GM18505 (cell line): ENCODE results near the gene TBC1D22A.
A peak's percentile ranks its signal among the peaks of the same experiment; 100 is the strongest.
"Not testable (repeated sequence)": the region's sequence is repeated elsewhere in the genome, so short reads cannot be mapped to it uniquely, and the experiment has no call there.

Source experiments
- ATAC-seq: cut with Tn5 transposase; IDR thresholded peaks from one replicate; pipeline ENCODE4 v1.9.1; 2021; ENCODE audit not compliant: unreplicated experiment
- POLR2A ChIP-seq: IDR thresholded peaks from 4 replicates; pipeline ENCODE4 v1.6.1; 2011; ENCODE audit warnings: borderline replicate concordance; ENCODE audit not compliant: insufficient read depth, insufficient read length; ENCODE audit errors: extremely low read depth

The TBC1D22A gene

DNA sequence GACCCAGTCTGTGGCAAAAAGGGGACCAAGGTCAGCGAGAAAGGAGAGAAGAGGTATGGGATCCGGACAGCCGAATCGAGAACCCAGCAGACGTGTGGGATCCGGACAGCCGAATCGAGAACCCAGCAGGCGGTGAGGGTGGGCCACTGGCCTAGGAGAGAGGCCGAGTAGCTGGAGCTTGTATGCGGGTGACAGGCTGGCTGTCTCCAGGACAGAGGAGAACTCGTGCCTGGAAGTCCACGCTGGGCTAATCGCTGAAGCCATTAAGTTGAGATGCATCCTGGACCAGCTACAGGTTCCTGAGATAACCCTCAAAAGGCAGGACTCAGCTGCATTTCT, 30.4 kb upstream of the TBC1D22A start:
- TF ChIP-seq POLR2A = no peak
- ATAC-seq = no peak

DNA sequence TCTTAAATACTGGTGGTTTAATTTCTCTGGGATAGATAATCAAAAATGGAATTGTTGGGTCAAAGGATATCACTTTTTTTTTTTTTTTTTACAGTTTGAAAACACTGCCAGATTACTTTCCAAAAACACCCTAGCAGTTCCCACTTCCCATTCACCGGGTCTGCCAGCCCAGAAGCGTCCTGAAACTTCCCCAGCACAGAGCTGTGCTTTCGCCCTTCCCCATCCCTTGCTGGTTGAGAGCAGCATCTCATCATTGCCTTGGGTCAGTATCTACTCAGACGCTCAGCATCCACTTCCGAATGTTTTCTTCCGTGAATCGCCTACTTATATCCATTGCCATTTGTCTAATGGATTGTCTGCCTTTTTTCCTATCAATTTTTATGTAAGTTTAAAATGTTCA, 29.9 kb upstream of the TBC1D22A start:
- ATAC-seq = no peak
- TF ChIP-seq POLR2A = no peak

DNA sequence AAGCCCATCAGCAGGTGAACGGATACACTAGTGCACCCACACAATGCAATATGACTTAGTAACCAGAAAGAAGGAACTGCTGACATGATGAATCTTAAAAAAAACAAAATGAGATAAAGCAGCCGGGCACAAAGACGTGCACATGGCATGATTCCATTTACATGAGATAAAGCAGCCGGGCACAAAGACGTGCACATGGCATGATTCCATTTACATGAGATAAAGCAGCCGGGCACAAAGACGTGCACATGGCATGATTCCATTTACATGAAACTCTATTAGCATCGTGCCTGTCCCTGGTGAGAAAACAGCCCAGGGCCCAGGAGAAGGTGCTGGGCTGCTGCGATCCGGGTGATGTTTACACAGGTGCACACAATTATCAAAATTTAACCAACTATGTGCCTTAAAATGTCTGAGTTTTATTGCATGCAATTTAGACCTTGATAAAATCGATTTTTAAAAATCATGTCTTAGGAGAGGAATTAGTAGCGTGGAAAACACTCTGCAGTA, 28.2 kb upstream of the TBC1D22A start:
- ATAC-seq = not testable (repeated sequence)

DNA sequence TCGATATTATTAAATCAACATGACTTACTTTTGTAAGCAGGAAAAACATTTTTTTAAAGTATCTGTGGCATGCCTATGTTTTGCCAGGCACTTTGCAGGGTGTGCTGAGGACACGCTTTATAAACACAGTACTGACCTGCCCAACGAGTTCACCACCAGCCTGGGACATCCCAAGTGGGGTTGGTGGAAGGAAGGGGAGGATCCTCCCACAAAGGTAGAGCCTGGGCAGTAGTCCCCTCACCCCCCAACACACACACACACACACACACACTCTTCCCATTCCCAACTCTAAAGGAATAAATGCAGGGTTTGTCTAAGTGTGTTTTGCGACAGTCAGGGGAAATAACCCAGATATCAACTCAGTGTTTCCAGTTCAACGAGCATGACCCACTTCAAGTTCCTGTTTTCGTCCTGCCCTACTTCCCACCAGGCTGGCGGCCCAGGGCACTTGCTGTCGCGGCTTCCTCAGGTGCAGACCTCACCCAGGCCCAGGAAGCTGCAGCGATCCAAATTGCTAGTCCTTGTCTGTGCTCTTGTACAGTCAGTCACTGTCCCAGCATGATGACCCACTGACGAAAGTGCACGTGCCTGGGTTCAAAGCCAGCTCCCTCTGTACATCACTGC, 27.5 kb upstream of the TBC1D22A start:
- peak; percentile 55 for TF ChIP-seq POLR2A

DNA sequence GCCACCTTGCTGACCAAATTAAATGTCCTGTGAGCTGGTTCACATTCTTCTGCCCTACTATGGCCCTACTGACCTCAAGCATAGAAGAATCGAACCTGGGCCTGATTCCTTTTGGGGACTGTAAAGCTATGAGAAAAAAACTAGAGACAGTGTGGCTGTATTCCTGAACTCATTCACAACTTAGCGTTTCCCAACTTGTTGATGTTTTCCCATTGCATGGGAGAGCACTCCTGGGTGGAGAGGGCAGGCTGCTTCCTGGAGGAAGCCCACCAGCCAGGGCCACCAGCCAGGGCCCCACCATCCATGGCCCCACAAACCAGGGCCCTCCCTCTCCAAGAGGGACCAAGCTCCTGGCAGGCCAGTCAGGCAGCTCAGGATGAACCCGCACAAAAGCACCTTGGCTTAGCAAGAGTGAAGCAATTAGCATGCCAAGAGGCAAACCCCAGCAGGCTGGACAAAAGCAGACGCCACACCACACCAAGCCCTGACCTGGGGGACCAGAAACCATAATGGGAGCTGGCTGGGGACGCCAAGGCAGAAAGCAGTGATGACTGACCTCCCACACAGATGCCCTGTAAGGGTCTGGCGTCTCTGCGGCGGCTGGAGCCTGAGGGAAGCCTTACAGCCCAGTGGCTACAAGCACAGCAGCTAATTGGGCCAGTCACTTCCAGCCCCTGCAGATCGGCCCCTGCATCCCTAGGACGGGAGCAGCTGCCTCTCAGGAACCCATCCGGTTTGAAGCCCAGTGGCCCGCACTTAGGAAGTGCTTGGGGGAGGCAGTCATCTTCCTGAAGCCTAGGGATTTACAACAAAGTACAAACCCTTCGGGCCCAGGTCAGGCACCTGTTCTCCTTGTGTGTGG, 26.5 kb upstream of the TBC1D22A start:
- TF ChIP-seq POLR2A = no peak
- ATAC-seq = no peak

More for the DNA sequence above, 27.5 kb upstream of the TBC1D22A start:
- no peak for ATAC-seq

DNA sequence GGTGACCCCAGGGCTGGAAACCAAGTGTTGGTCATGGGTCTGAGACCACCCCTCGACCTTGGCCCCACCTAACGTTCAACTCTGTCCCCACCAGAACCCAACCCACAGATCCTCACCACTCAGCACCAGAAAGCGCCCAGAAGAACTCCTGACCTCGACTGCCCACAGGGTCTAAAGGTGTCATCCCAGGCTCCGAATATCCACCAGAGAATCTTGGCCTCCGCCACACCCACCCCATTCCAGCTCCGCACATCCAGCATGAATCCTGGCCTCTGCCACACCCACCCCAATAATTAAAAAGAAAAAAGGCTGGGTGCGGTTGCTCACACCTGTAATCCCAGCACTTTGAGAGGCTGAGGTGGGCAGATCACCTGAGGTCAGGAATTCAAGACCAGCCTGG, 25.7 kb upstream of the TBC1D22A start:
- TF ChIP-seq POLR2A = no peak
- ATAC-seq = no peak

DNA sequence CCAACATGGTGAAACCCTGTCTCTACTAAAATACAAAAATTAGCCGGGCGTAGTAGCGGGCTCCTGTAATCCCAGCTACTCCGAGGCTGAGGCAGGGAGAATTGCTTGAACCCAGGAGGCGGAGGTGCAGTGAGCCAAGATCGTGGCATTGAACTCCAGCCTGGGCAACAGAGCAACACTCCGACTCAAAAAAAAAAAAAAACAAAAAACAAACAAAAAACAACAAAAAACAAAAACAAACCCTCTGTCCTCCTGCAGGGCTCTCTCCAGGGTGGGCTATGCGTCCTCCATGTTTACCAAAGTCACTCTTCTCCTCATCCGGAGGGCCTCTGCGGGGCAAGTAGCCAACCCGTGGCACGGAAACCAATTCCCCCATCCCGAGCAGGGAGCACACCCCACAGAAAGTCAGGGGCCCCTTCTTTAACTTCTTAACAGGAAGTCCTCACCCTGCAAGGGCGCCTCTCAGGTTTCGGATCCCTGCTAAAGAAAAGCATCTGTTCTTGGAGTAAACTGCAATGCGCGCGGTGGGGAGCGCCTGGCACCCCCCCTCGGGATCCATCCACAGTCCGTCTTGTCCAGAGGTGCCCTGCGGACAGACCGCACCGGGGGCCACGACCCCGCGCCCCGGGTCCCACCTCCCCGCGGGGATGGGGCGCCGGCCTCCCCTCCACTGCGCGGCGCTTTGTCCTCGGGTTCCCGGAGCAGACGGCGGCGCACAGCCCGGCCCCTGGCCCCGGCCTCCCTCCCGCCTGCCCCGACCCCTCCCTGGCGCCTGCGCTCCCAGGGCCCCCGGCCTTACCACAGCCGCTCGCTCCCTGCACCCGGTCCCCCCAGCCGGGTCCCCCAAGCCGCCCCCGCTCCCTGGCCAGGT, 25.1 kb upstream of the TBC1D22A start:
- peak; percentile 29 for ATAC-seq
- TF ChIP-seq POLR2A = peak; percentile 31

DNA sequence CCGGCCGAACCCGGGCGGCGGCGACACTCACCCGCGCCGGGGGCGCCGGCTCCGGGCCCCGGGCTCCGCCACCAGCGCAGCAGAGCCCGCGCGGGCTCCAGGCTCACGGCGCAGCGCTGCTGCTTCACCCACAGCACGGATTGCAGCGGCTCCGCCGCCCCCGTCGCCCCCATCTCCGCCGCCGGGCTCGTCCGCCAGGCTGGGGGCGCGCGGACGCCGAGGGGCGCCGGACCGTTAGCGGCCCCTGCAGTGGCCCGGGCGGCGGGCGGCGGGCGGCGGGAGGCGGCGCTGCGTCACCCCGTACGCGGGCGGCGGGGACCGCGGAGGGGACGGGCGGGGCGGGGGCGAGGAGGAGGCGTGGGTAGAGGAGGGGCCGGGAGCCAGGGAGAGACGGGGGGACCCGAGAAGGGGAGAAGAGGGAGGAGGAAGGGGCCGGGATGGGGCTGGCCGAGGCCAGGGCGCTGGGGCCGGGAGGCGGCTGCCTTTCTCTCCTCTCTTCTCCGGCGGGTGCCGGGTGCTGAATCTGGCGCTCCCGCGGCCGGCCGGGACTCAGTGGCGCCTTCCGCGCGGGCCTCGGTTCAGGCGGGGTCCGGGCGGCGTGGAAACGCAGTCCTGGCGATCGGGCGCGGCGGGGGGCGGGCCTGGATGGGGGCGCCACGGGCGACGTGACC, 24.3 kb upstream of the TBC1D22A start, which contains the start of gene CERK:
TSS of gene CERK (minus strand) at position 277 of the 671 bp plus-strand sequence. CDS start at position 173, 104 bp downstream.
- TF ChIP-seq POLR2A = peak; percentile 55
- ATAC-seq = peak; percentile 51

DNA sequence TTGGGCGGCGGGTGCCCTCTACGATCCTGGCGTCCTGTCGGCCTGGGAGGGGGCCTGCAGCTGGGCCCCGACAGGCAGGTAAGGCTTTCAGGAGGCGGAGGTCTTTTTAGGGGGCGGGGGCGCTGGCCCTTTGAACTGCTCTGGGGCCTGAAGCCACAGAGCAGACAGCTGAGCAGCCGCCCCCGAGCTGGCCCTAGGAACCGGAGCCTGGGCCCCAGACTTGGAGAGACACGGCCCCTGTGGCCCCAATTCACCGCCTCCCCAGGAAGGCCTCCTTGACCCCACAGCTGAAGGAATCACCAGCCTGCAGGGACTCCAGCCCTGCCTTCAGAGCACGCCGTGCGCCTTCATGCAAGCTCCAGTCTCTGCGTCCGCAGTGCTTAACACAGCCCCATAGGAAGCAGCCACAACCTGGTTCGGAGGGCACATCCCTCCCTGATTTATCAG, 23.8 kb upstream of the TBC1D22A start:
- ATAC-seq = no peak
- no peak for TF ChIP-seq POLR2A

DNA sequence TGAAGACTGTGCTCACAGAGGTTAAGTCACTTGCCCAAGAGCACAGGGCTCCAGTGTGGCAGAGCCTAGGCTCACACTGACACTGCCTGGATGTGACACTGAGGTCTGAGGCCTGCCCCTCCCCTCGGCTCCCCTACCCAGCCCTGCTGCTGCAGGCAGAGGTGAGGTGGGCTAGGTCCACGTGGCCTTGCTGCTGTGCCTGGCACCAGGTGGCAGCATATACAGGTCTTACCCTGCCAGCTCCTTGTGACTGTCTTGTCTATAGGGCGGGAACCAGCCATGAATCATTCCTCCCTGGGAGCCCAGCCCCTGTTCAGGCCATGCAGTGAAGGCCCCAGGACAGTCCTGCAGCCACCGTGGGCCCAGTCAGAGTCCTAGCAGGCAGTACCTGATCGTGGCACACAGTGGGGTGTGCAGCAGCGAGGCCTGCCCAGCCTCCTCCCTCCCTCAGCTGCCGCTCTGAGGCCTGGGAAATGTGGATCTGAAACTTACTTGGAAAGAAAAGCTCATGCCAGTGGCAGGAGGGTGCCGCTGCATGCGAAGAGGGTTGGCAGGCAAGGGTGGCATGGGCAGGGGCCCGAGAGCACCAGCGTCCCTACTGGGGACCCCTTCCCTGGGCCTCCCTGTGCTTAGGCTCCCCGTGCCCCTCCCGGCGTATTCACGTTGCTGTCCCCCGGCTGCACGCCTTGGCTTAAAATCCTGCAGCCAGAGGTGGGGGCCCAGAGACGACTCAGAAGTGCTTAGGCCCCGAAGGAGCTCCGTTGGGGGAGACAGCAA, 23.2 kb upstream of the TBC1D22A start:
- peak; percentile 28 for ATAC-seq
- TF ChIP-seq POLR2A = no peak

DNA sequence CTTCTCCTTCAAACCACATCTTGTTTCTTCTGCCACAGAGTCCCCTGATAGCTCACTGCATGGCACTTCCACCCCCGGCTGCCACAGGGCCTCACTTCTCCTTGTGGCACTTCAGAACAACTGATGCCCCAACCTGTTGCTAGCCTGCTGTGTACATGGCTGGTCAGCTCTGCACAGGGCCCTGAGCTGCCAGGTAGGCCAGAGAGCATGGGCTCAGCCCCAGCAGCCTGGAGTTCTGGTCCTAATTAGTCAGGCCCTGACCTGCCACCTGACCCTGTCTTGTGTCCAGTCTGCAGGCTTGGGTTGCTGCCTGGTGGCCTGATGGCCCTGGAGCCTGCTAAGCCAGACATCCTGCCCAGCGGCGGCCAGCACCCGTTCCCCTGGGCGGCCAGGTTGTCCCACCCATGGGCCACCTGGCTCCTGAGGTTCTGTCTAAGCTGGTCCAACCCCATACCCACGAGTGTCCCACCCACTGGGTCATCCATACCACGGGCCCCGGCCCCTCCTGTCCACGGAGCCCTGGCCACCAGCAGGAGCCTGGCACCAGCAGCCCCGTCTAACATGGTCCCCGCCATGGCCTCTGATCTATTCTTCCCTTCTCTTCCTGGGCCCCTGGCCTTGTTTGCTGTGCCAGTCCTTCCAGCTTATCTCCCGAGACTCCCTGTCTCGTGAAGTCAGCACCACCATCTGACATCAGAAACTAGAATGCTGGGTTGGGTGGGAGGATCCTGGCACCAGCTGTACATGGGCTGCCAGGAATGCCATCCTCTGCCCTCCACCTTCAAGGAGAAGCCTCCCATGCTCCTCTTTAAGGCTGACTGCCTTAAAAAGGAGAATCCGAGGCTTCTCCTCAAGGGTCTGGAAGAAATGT, 21.3 kb upstream of the TBC1D22A start:
- no peak for TF ChIP-seq POLR2A
- ATAC-seq = no peak
